Caco-2 (cell line): ENCODE data around the gene EPHB1. TPM values are rescaled to one million over a fixed set of nuclear protein-coding genes. Genes with fewer than 3 reads are reported as not detected.

Experiments
- BruUV-seq: library from RNA; stranded (reverse); fragments of 400-500 nt; replicated peaks from 2 replicates; lab custom pipeline; 2021; lab: Mats Ljungman, UMichigan
- CTCF ChIA-PET: fragments of 300-600 bp; sonication (Branson Sonifier 250); formaldehyde crosslinking; loops from one replicate; lab custom pipeline; 2022; ENCODE audit warnings: antibody characterized with exemption; lab: Charles Lee
- POLR2A ChIA-PET: fragments of 300-600 bp; sonication (Branson Sonifier 250); formaldehyde crosslinking; loops from one replicate; lab custom pipeline; 2022; ENCODE audit warnings: antibody characterized with exemption; lab: Charles Lee
- DNase-seq, 2 experiments: peaks; one replicate each; pipeline versions ENCODE4 v3.0.0 to v3.0.0-alpha.2; 2020 to 2022
- H3K27me3 ChIP-seq: replicated peaks from 2 replicates; pipeline ENCODE4 v1.6.0; 2011; ENCODE audit warnings: low read length; ENCODE audit not compliant: control insufficient read depth, insufficient read depth
- H3K36me3 ChIP-seq: 2 replicates; pipeline ENCODE4 v1.5.1; 2011; ENCODE audit warnings: low read length; ENCODE audit not compliant: control insufficient read depth, insufficient read depth
- H3K4me1 ChIP-seq: fragments of 250-450 bp; sonication (Bioruptor Pico); 2 replicates; pipeline ENCODE4 v1.5.1; 2020; ENCODE audit warnings: mild to moderate bottlenecking
- H3K4me3 ChIP-seq: 2 replicates; pipeline ENCODE4 v1.5.1; 2011; ENCODE audit warnings: low read depth, mild to moderate bottlenecking, control low read depth, low read length
- H3K9me3 ChIP-seq: fragments of 250-450 bp; sonication (Bioruptor Pico); 2 replicates; pipeline ENCODE4 v1.5.1; 2020; ENCODE audit warnings: mild to moderate bottlenecking, moderate library complexity
- H3K27ac Mint-ChIP-seq: one replicate; pipeline ENCODE4 v1.8.0; 2022; ENCODE audit warnings: mixed read lengths; ENCODE audit not compliant: unreplicated experiment
- H3K27me3 Mint-ChIP-seq: one replicate; pipeline ENCODE4 v1.8.0; 2022; ENCODE audit warnings: mixed read lengths; ENCODE audit not compliant: insufficient read depth, unreplicated experiment
- H3K36me3 Mint-ChIP-seq: one replicate; pipeline ENCODE4 v1.8.0; 2022; ENCODE audit warnings: mild to moderate bottlenecking, mixed read lengths; ENCODE audit not compliant: insufficient read depth, unreplicated experiment
- H3K4me1 Mint-ChIP-seq: one replicate; pipeline ENCODE4 v1.8.0; 2022; ENCODE audit warnings: low read depth, mixed read lengths; ENCODE audit not compliant: unreplicated experiment
- H3K4me3 Mint-ChIP-seq: one replicate; pipeline ENCODE4 v1.8.0; 2022; ENCODE audit warnings: mild to moderate bottlenecking, moderate library complexity, mixed read lengths; ENCODE audit not compliant: unreplicated experiment
- H3K9me3 Mint-ChIP-seq: one replicate; pipeline ENCODE4 v1.8.0; 2022; ENCODE audit warnings: mixed read lengths; ENCODE audit not compliant: unreplicated experiment
- CTCF ChIP-seq, 2 experiments: fragments of 200-600 bp in 1 of 2; IDR thresholded peaks; 1 replicate in 1 of 2; 2 replicates in 1 of 2; pipeline versions ENCODE4 v1.5.1 to v1.8.0; 2011 to 2022; ENCODE audit warnings: antibody characterized with exemption in 1 of 2, control low read depth in 1 of 2, inconsistent platforms in 1 of 2, low read depth in 1 of 2, low read length in 1 of 2, mild to moderate bottlenecking in 1 of 2, moderate library complexity in 1 of 2; ENCODE audit not compliant: insufficient read depth in 1 of 2, severe bottlenecking in 1 of 2, unreplicated experiment in 1 of 2
- intact Hi-C: fragments of 100-400 bp; cut with micrococcal nuclease; formaldehyde crosslinking; loops from one replicate; pipeline ENCODE4 v1.10.0; 2022; ENCODE audit not compliant: unreplicated experiment
- total RNA-seq: library from RNA; stranded (reverse); gene quantifications from 2 replicates; pipeline ENCODE4 v1.2.3, GENCODE V29; 2022

Gene EPHB1
- total RNA-seq, 1 experiment from 2014 or later: 2.3 TPM

GRCh38 chr3:134797741-134798451, 2.8 kb downstream of the EPHB1 start:
- peaks cover 3% of the 10 kb centered on the region for H3K27me3 ChIP-seq
- POLR2A ChIA-PET: no interaction called here
- Mint-ChIP-seq H3K27ac (no peak overlapping the region), H3K9me3 (no peaks in the 10 kb centered on the region), H3K36me3 (no peaks in the 10 kb centered on the region), H3K27me3 (peaks cover 23% of the 10 kb centered on the region), H3K4me1 (no peaks in the 10 kb centered on the region), H3K4me3 (no peak overlapping the region)
- H3K4me3 ChIP-seq: no peak overlapping the region
- no peaks in the 10 kb centered on the region for H3K36me3 ChIP-seq
- CTCF ChIA-PET: no interaction called here
- TF ChIP-seq CTCF (IDR thresholded peaks at IDR 0.05; ENCODE audit: insufficient read depth in 1 of 2, low read depth in 1 of 2, low read length in 1 of 2, severe bottlenecking in 1 of 2, unreplicated experiment in 1 of 2): no peak
- DNase-seq: no peak
- H3K9me3 ChIP-seq: no peaks in the 10 kb centered on the region
- intact Hi-C loops: loop anchor here (5.0 to 10.0 kb wide), 2 partner anchors 177 to 196 kb away; no protein-coding TSS in a partner anchor
- H3K4me1 ChIP-seq: no peaks in the 10 kb centered on the region; the same call in 1 of the 2 replicates
- no TSS peak for BruUV-seq

- Mint-ChIP-seq H3K27me3 (peaks cover 18% of the 10 kb centered on the region), H3K27ac (no peak overlapping the region), H3K9me3 (no peaks in the 10 kb centered on the region), H3K4me1 (no peaks in the 10 kb centered on the region), H3K36me3 (no peaks in the 10 kb centered on the region), H3K4me3 (no peak overlapping the region)
- no peaks in the 10 kb centered on the region; the same call in 1 of the 2 replicates for H3K4me1 ChIP-seq
- CTCF ChIA-PET: no interaction called here
- POLR2A ChIA-PET: no interaction called here
- no peak overlapping the region for H3K4me3 ChIP-seq
- no peak for TF ChIP-seq CTCF (IDR thresholded peaks at IDR 0.05; ENCODE audit: insufficient read depth in 1 of 2, low read depth in 1 of 2, low read length in 1 of 2, severe bottlenecking in 1 of 2, unreplicated experiment in 1 of 2)
- no TSS peak for BruUV-seq
- no peaks in the 10 kb centered on the region for H3K9me3 ChIP-seq
- H3K27me3 ChIP-seq: peaks cover 3% of the 10 kb centered on the region
- no peak for DNase-seq
- no peaks in the 10 kb centered on the region for H3K36me3 ChIP-seq
- intact Hi-C loops: loop anchor here (5.0 to 10.0 kb wide), 2 partner anchors 176 to 196 kb away; no protein-coding TSS in a partner anchor
Measured at GRCh38 chr3:134798681-134799311, 3.7 kb downstream of the EPHB1 start.

- no TSS peak for BruUV-seq
- Histone ChIP-seq H3K4me3 (no peak overlapping the region), H3K9me3 (no peaks in the 10 kb centered on the region), H3K4me1 (no peaks in the 10 kb centered on the region; the same call in 1 of the 2 replicates), H3K36me3 (no peaks in the 10 kb centered on the region), H3K27me3 (peaks cover 3% of the 10 kb centered on the region)
- no peak overlapping the region for H3K4me3 Mint-ChIP-seq
- intact Hi-C loops: loop anchor here (5.0 to 10.0 kb wide), 2 partner anchors 175 to 197 kb away; no protein-coding TSS in a partner anchor
- TF ChIP-seq CTCF (IDR thresholded peaks at IDR 0.05; ENCODE audit: insufficient read depth in 1 of 2, low read depth in 1 of 2, low read length in 1 of 2, severe bottlenecking in 1 of 2, unreplicated experiment in 1 of 2): no peak
- H3K4me1 Mint-ChIP-seq: peaks cover under 1% of the 10 kb centered on the region
- no peak for DNase-seq
- no peak overlapping the region for H3K27ac Mint-ChIP-seq
- ChIA-PET POLR2A (interaction anchor here (0.6 kb wide), 1 partner anchor 556 kb away, joined by 4 read pairs; no protein-coding TSS in a partner anchor), CTCF (no interaction called here)
- peaks cover 18% of the 10 kb centered on the region for H3K27me3 Mint-ChIP-seq
- H3K36me3 Mint-ChIP-seq: no peaks in the 10 kb centered on the region
- H3K9me3 Mint-ChIP-seq: no peaks in the 10 kb centered on the region
Measured at GRCh38 chr3:134799393-134799792, 4.3 kb downstream of the EPHB1 start.
